Measurements from ENCODE around the gene ABHD16B.

The ABHD16B gene

GRCh38 chr20:63834491-63834880, 26.8 kb upstream of the ABHD16B start:
- no peaks in the 10 kb centered on the region for H3K36me3 ChIP-seq (ENCODE audit: control insufficient read depth in 5 of 5, insufficient read depth in 5 of 5, low read length in 5 of 5)
- H3K27me3 ChIP-seq (ENCODE audit: control insufficient read depth in 5 of 5, insufficient read depth in 4 of 5, low read length in 5 of 5) = peaks cover 0 to 7% (median 0%) of the 10 kb centered on the region in 5 donors
- peaks cover 0 to 59% (median 49%) of the 10 kb centered on the region in 5 donors for H3K4me1 ChIP-seq (ENCODE audit: control insufficient read depth in 5 of 5, insufficient read depth in 5 of 5, low read length in 5 of 5)
- H3K27ac ChIP-seq (ENCODE audit: low read depth, low read length) = no peak overlapping the region
- no peak overlapping the region for H3K9ac ChIP-seq (ENCODE audit: low read length in 5 of 5)
- no peaks in the 10 kb centered on the region for H3K9me3 ChIP-seq (ENCODE audit: control insufficient read depth in 5 of 5, low read length in 5 of 5)
- H3K4me3 ChIP-seq (ENCODE audit: low read depth in 1 of 5, low read length in 5 of 5) = no peak overlapping the region

GRCh38 chr20:63835021-63835858, 26.1 kb upstream of the ABHD16B start:
- no peaks in the 10 kb centered on the region for H3K36me3 ChIP-seq (ENCODE audit: control insufficient read depth in 5 of 5, insufficient read depth in 5 of 5, low read length in 5 of 5)
- H3K9me3 ChIP-seq (ENCODE audit: control insufficient read depth in 5 of 5, low read length in 5 of 5) = no peaks in the 10 kb centered on the region
- peaks cover 0 to 52% (median 42%) of the 10 kb centered on the region in 5 donors for H3K4me1 ChIP-seq (ENCODE audit: control insufficient read depth in 5 of 5, insufficient read depth in 5 of 5, low read length in 5 of 5)
- H3K4me3 ChIP-seq (ENCODE audit: low read depth in 1 of 5, low read length in 5 of 5) = no peak overlapping the region
- H3K27me3 ChIP-seq (ENCODE audit: control insufficient read depth in 5 of 5, insufficient read depth in 4 of 5, low read length in 5 of 5) = peaks cover 0 to 3% (median 0%) of the 10 kb centered on the region in 5 donors
- H3K27ac ChIP-seq (ENCODE audit: low read depth, low read length) = no peak overlapping the region
- H3K9ac ChIP-seq (ENCODE audit: low read length in 5 of 5) = peak overlapping the region in 1 of 5 donors; percentile 17

GRCh38 chr20:63836458-63837344, 24.6 kb upstream of the ABHD16B start:
- Histone ChIP-seq H3K4me3 (ENCODE audit: low read depth in 1 of 5, low read length in 5 of 5) (no peak overlapping the region), H3K9ac (ENCODE audit: low read length in 5 of 5) (no peak overlapping the region), H3K9me3 (ENCODE audit: control insufficient read depth in 5 of 5, low read length in 5 of 5) (no peaks in the 10 kb centered on the region), H3K27me3 (ENCODE audit: control insufficient read depth in 5 of 5, insufficient read depth in 4 of 5, low read length in 5 of 5) (peaks cover 0 to 3% (median 0%) of the 10 kb centered on the region in 5 donors), H3K4me1 (ENCODE audit: control insufficient read depth in 5 of 5, insufficient read depth in 5 of 5, low read length in 5 of 5) (peaks cover 0 to 50% (median 42%) of the 10 kb centered on the region in 5 donors), H3K36me3 (ENCODE audit: control insufficient read depth in 5 of 5, insufficient read depth in 5 of 5, low read length in 5 of 5) (no peaks in the 10 kb centered on the region), H3K27ac (ENCODE audit: low read depth, low read length) (no peak overlapping the region)

- no peaks in the 10 kb centered on the region for H3K36me3 ChIP-seq (ENCODE audit: control insufficient read depth in 5 of 5, insufficient read depth in 5 of 5, low read length in 5 of 5)
- H3K4me1 ChIP-seq (ENCODE audit: control insufficient read depth in 5 of 5, insufficient read depth in 5 of 5, low read length in 5 of 5) = peaks cover 0 to 45% (median 34%) of the 10 kb centered on the region in 5 donors
- H3K9ac ChIP-seq (ENCODE audit: low read length in 5 of 5) = no peak overlapping the region
- no peaks in the 10 kb centered on the region for H3K9me3 ChIP-seq (ENCODE audit: control insufficient read depth in 5 of 5, low read length in 5 of 5)
- H3K4me3 ChIP-seq (ENCODE audit: low read depth in 1 of 5, low read length in 5 of 5) = no peak overlapping the region
- H3K27ac ChIP-seq (ENCODE audit: low read depth, low read length) = no peak overlapping the region
- H3K27me3 ChIP-seq (ENCODE audit: control insufficient read depth in 5 of 5, insufficient read depth in 4 of 5, low read length in 5 of 5) = peaks cover 0 to 3% (median 0%) of the 10 kb centered on the region in 5 donors
Measured at GRCh38 chr20:63837479-63837878, 23.8 kb upstream of the ABHD16B start.

GRCh38 chr20:63839620-63840019, 21.7 kb upstream of the ABHD16B start:
- H3K4me3 ChIP-seq (ENCODE audit: low read depth in 1 of 5, low read length in 5 of 5) = no peak overlapping the region
- H3K9me3 ChIP-seq (ENCODE audit: control insufficient read depth in 5 of 5, low read length in 5 of 5) = no peaks in the 10 kb centered on the region
- no peaks in the 10 kb centered on the region for H3K36me3 ChIP-seq (ENCODE audit: control insufficient read depth in 5 of 5, insufficient read depth in 5 of 5, low read length in 5 of 5)
- H3K27me3 ChIP-seq (ENCODE audit: control insufficient read depth in 5 of 5, insufficient read depth in 4 of 5, low read length in 5 of 5) = peaks cover 2 to 16% (median 10%) of the 10 kb centered on the region in 5 donors
- H3K27ac ChIP-seq (ENCODE audit: low read depth, low read length) = no peak overlapping the region
- H3K9ac ChIP-seq (ENCODE audit: low read length in 5 of 5) = no peak overlapping the region
- peaks cover 0 to 39% (median 29%) of the 10 kb centered on the region in 5 donors for H3K4me1 ChIP-seq (ENCODE audit: control insufficient read depth in 5 of 5, insufficient read depth in 5 of 5, low read length in 5 of 5)

- H3K4me3 ChIP-seq (ENCODE audit: low read depth in 1 of 5, low read length in 5 of 5) = no peak overlapping the region
- H3K27ac ChIP-seq (ENCODE audit: low read depth, low read length) = no peak overlapping the region
- H3K9ac ChIP-seq (ENCODE audit: low read length in 5 of 5) = no peak overlapping the region
- H3K9me3 ChIP-seq (ENCODE audit: control insufficient read depth in 5 of 5, low read length in 5 of 5) = no peaks in the 10 kb centered on the region
- H3K27me3 ChIP-seq (ENCODE audit: control insufficient read depth in 5 of 5, insufficient read depth in 4 of 5, low read length in 5 of 5) = peaks cover 5 to 23% (median 16%) of the 10 kb centered on the region in 5 donors
- no peaks in the 10 kb centered on the region for H3K36me3 ChIP-seq (ENCODE audit: control insufficient read depth in 5 of 5, insufficient read depth in 5 of 5, low read length in 5 of 5)
- H3K4me1 ChIP-seq (ENCODE audit: control insufficient read depth in 5 of 5, insufficient read depth in 5 of 5, low read length in 5 of 5) = peaks cover 2 to 40% (median 28%) of the 10 kb centered on the region in 5 donors
Measured at GRCh38 chr20:63840405-63840828, 20.9 kb upstream of the ABHD16B start.

GRCh38 chr20:63842258-63842657, 19.0 kb upstream of the ABHD16B start:
- no peaks in the 10 kb centered on the region for H3K9me3 ChIP-seq (ENCODE audit: control insufficient read depth in 5 of 5, low read length in 5 of 5)

GRCh38 chr20:63843222-63843621, 18.1 kb upstream of the ABHD16B start:
- Histone ChIP-seq H3K9ac (ENCODE audit: low read length in 5 of 5) (no peak overlapping the region), H3K4me3 (ENCODE audit: low read depth in 1 of 5, low read length in 5 of 5) (no peak overlapping the region), H3K9me3 (ENCODE audit: control insufficient read depth in 5 of 5, low read length in 5 of 5) (no peaks in the 10 kb centered on the region), H3K27ac (ENCODE audit: low read depth, low read length) (no peak overlapping the region), H3K36me3 (ENCODE audit: control insufficient read depth in 5 of 5, insufficient read depth in 5 of 5, low read length in 5 of 5) (no peaks in the 10 kb centered on the region), H3K27me3 (ENCODE audit: control insufficient read depth in 5 of 5, insufficient read depth in 4 of 5, low read length in 5 of 5) (peaks cover 10 to 39% (median 22%) of the 10 kb centered on the region in 5 donors), H3K4me1 (ENCODE audit: control insufficient read depth in 5 of 5, insufficient read depth in 5 of 5, low read length in 5 of 5) (peaks cover 5 to 50% (median 38%) of the 10 kb centered on the region in 5 donors)

More at GRCh38 chr20:63842258-63842657, 19.0 kb upstream of the ABHD16B start:
- Histone ChIP-seq H3K27ac (ENCODE audit: low read depth, low read length) (no peak overlapping the region), H3K4me3 (ENCODE audit: low read depth in 1 of 5, low read length in 5 of 5) (no peak overlapping the region), H3K9ac (ENCODE audit: low read length in 5 of 5) (no peak overlapping the region), H3K4me1 (ENCODE audit: control insufficient read depth in 5 of 5, insufficient read depth in 5 of 5, low read length in 5 of 5) (peaks cover 5 to 48% (median 37%) of the 10 kb centered on the region in 5 donors), H3K27me3 (ENCODE audit: control insufficient read depth in 5 of 5, insufficient read depth in 4 of 5, low read length in 5 of 5) (peaks cover 7 to 31% (median 20%) of the 10 kb centered on the region in 5 donors), H3K36me3 (ENCODE audit: control insufficient read depth in 5 of 5, insufficient read depth in 5 of 5, low read length in 5 of 5) (no peaks in the 10 kb centered on the region)

- no peak overlapping the region for H3K9ac ChIP-seq (ENCODE audit: low read length in 5 of 5)
- no peaks in the 10 kb centered on the region for H3K9me3 ChIP-seq (ENCODE audit: control insufficient read depth in 5 of 5, low read length in 5 of 5)
- no peaks in the 10 kb centered on the region for H3K36me3 ChIP-seq (ENCODE audit: control insufficient read depth in 5 of 5, insufficient read depth in 5 of 5, low read length in 5 of 5)
- H3K27ac ChIP-seq (ENCODE audit: low read depth, low read length) = no peak overlapping the region
- H3K4me3 ChIP-seq (ENCODE audit: low read depth in 1 of 5, low read length in 5 of 5) = no peak overlapping the region
- peaks cover 7 to 55% (median 41%) of the 10 kb centered on the region in 5 donors for H3K4me1 ChIP-seq (ENCODE audit: control insufficient read depth in 5 of 5, insufficient read depth in 5 of 5, low read length in 5 of 5)
- peaks cover 10 to 39% (median 22%) of the 10 kb centered on the region in 5 donors for H3K27me3 ChIP-seq (ENCODE audit: control insufficient read depth in 5 of 5, insufficient read depth in 4 of 5, low read length in 5 of 5)
Measured at GRCh38 chr20:63843778-63844177, 17.5 kb upstream of the ABHD16B start.

Measured in subcutaneous abdominal adipose tissue (tissue), 5 donors.